A549 (cell line): ENCODE results near the gene TFRC. TPM values are rescaled to one million over a fixed set of nuclear protein-coding genes. Genes with fewer than 3 reads are reported as not detected.

Source experiments
- ATAC-seq, 2 experiments: fragments of 200-7000 bp in 1 of 2; fragments of >200 bp in 1 of 2; cut with Nextera tagmentation in 1 of 2; cut with Tn5 transposase in 1 of 2; 3 replicates each; pipeline versions ENCODE4 v1.8.0 to v1.9.1; 2018 to 2020; ENCODE audit warnings: mild to moderate bottlenecking in 1 of 2, moderate library complexity in 1 of 2
- CTCF ChIA-PET: fragments of 300-600 bp; sonication (Branson Sonifier 250); formaldehyde crosslinking; extraction: SDS; loops from one replicate; lab custom pipeline; 2021; ENCODE audit warnings: antibody characterized with exemption, inconsistent platforms; lab: Yijun Ruan, JAX
- POLR2A ChIA-PET: fragments of 350-600 bp; formaldehyde crosslinking; extraction: SDS; loops from one replicate; lab custom pipeline; 2021; ENCODE audit warnings: antibody characterized with exemption, inconsistent platforms; lab: Yijun Ruan, JAX
- DNase-seq, 2 experiments: peaks; one replicate each; pipeline versions ENCODE4 v3.0.0 to v3.0.0-alpha.2; 2011 to 2016; ENCODE audit warnings: low read depth in 1 of 2, low spot score in 1 of 2
- FAIRE-seq: peaks from 2 replicates; lab custom pipeline; 2011; peaks lifted over from hg19 to GRCh38; lab: Jason Lieb, UNC
- H3K27ac ChIP-seq, 2 experiments: fragments of >200 bp; sonication (Bioruptor Twin); formaldehyde crosslinking; 3 replicates each; pipeline ENCODE4 v1.5.1; 2016 to 2017
- H3K4me1 ChIP-seq: fragments of >200 bp; sonication (Bioruptor Twin); formaldehyde crosslinking; 3 replicates; pipeline ENCODE4 v1.6.1; 2016
- H3K4me2 ChIP-seq: fragments of >200 bp; sonication (Bioruptor Twin); formaldehyde crosslinking; 3 replicates; pipeline ENCODE4 v1.6.1; 2016
- H3K4me3 ChIP-seq: fragments of >200 bp; sonication (Bioruptor Twin); formaldehyde crosslinking; 3 replicates; pipeline ENCODE4 v1.5.1; 2016
- H3K9me3 ChIP-seq: fragments of >200 bp; sonication (Bioruptor Twin); formaldehyde crosslinking; 3 replicates; pipeline ENCODE4 v1.6.1; 2016
- CBX8 ChIP-seq: fragments of 200-600 bp; sonication (generic); IDR thresholded peaks from 2 replicates; pipeline ENCODE4 v1.6.1; 2016
- CEBPB ChIP-seq, 2 experiments: fragments of >200 bp in 1 of 2; sonication (Bioruptor Twin) in 1 of 2; formaldehyde crosslinking in 1 of 2; IDR thresholded peaks; 2 replicates each; pipeline ENCODE4 v1.6.1; 2012 to 2016
- CHD4 ChIP-seq: fragments of 200-600 bp; sonication (generic); IDR thresholded peaks from 2 replicates; pipeline ENCODE4 v1.6.1; 2016; ENCODE audit warnings: antibody characterized with exemption, mild to moderate bottlenecking, borderline replicate concordance
- EHF ChIP-seq: fragments of 250-450 bp; sonication (Bioruptor Pico); IDR thresholded peaks from 2 replicates; pipeline ENCODE4 v1.5.0; 2020; ENCODE audit warnings: mild to moderate bottlenecking
- EP300 ChIP-seq, 2 experiments: fragments of >200 bp; sonication (Bioruptor Twin); formaldehyde crosslinking; IDR thresholded peaks; 2 replicates in 1 of 2; 3 replicates in 1 of 2; pipeline ENCODE4 v1.6.1; 2016 to 2017
- FOSB ChIP-seq: fragments of 250-450 bp; sonication (Bioruptor Pico); IDR thresholded peaks from 2 replicates; pipeline ENCODE4 v1.5.0; 2020; ENCODE audit warnings: mild to moderate bottlenecking, moderate library complexity
- FOXS1 ChIP-seq: fragments of 250-450 bp; sonication (Bioruptor Pico); IDR thresholded peaks from 2 replicates; pipeline ENCODE4 v1.5.0; 2020; ENCODE audit warnings: mild to moderate bottlenecking, moderate library complexity
- HEYL ChIP-seq: fragments of 250-450 bp; sonication (Bioruptor Pico); IDR thresholded peaks from 2 replicates; pipeline ENCODE4 v1.8.0; 2021; ENCODE audit warnings: mild to moderate bottlenecking, moderate library complexity
- HOXB5 ChIP-seq: fragments of 250-450 bp; sonication (Bioruptor Pico); IDR thresholded peaks from 2 replicates; pipeline ENCODE4 v1.5.0; 2020; ENCODE audit warnings: mild to moderate bottlenecking, moderate library complexity
- KDM5A ChIP-seq: fragments of 200-600 bp; sonication (generic); IDR thresholded peaks from 2 replicates; pipeline ENCODE4 v1.6.1; 2016; ENCODE audit warnings: antibody characterized with exemption, mild to moderate bottlenecking
- MAZ ChIP-seq: fragments of 150-350 bp; IDR thresholded peaks from 2 replicates; pipeline ENCODE4 v1.6.1; 2014; ENCODE audit warnings: antibody characterized with exemption, low read depth, low read length, borderline replicate concordance
- MYC ChIP-seq: IDR thresholded peaks from 2 replicates; pipeline ENCODE4 v1.6.1; 2012; ENCODE audit warnings: mild to moderate bottlenecking, inconsistent platforms, low read length, improper control_type of control experiment, borderline replicate concordance
- NFE2L2 ChIP-seq: fragments of 150-350 bp; conservative IDR thresholded peaks from 2 replicates; pipeline ENCODE4 v1.6.1; 2014; ENCODE audit warnings: low read length
- NPAS2 ChIP-seq: fragments of 250-450 bp; sonication (Bioruptor Pico); IDR thresholded peaks from 2 replicates; pipeline ENCODE4 v1.8.0; 2022; ENCODE audit warnings: mild to moderate bottlenecking, moderate library complexity, borderline replicate concordance
- NR3C1 ChIP-seq: fragments of >200 bp; sonication (Bioruptor Twin); formaldehyde crosslinking; IDR thresholded peaks from 3 replicates; pipeline ENCODE4 v1.6.1; 2017
- POLR2A ChIP-seq: IDR thresholded peaks from 2 replicates; pipeline ENCODE4 v1.6.1; 2012; ENCODE audit warnings: mild to moderate bottlenecking, low read length
- POLR2AphosphoS2 ChIP-seq: conservative IDR thresholded peaks from 2 replicates; pipeline ENCODE4 v1.6.1; 2012; ENCODE audit warnings: low read length, improper control_type of control experiment, inconsistent platforms
- RAD21 ChIP-seq, 2 experiments: fragments of >200 bp in 1 of 2; sonication (Bioruptor Twin) in 1 of 2; formaldehyde crosslinking in 1 of 2; IDR thresholded peaks in 1 of 2; conservative IDR thresholded peaks in 1 of 2; 2 replicates in 1 of 2; 3 replicates in 1 of 2; pipeline ENCODE4 v1.6.1; 2012 to 2018; ENCODE audit warnings: inconsistent platforms in 1 of 2
- RARB ChIP-seq: fragments of 250-450 bp; sonication (Bioruptor Pico); IDR thresholded peaks from 2 replicates; pipeline ENCODE4 v1.8.0; 2021; ENCODE audit warnings: mild to moderate bottlenecking, moderate library complexity
- RCOR1 ChIP-seq: fragments of 150-350 bp; IDR thresholded peaks from 2 replicates; pipeline ENCODE4 v1.6.1; 2014; ENCODE audit warnings: antibody characterized with exemption, low read length, low read depth
- RFX5 ChIP-seq: fragments of 450-650 bp; IDR thresholded peaks from 2 replicates; pipeline ENCODE4 v1.7.1; 2014; ENCODE audit warnings: antibody characterized with exemption, mild to moderate bottlenecking, moderate library complexity
- SMC3 ChIP-seq: fragments of >200 bp; sonication (Bioruptor Twin); formaldehyde crosslinking; IDR thresholded peaks from 3 replicates; pipeline ENCODE4 v1.6.1; 2018; ENCODE audit warnings: inconsistent platforms
- TP53 ChIP-seq: fragments of 250-450 bp; sonication (Bioruptor Pico); IDR thresholded peaks from 2 replicates; pipeline ENCODE4 v1.5.0; 2021; ENCODE audit warnings: mild to moderate bottlenecking, moderate library complexity
- ZC3H11A ChIP-seq: fragments of 450-650 bp; IDR thresholded peaks from 2 replicates; pipeline ENCODE4 v1.6.1; 2014; ENCODE audit warnings: antibody characterized with exemption, mild to moderate bottlenecking
- ZFP36 ChIP-seq: fragments of 450-650 bp; IDR thresholded peaks from 2 replicates; pipeline ENCODE4 v1.6.1; 2014; ENCODE audit warnings: borderline replicate concordance; ENCODE audit not compliant: partially characterized antibody
- WGBS: methylation state at CpG from one replicate; pipeline ENCODE4 v1.1.6; 2017; ENCODE audit errors: missing lambda C conversion rate; 5-methylcytosine and 5-hydroxymethylcytosine counted together
- polyA plus RNA-seq, 4 experiments: library from polyadenylated mRNA; depleted of rRNA in 3 of 4; stranded (reverse); fragments of >200 nt; fragmentation: RNase III in 1 of 4; extraction: RNeasy Plus Mini Kit Qiagen cat#74134 plus additional on column Dnase treatment in 1 of 4; gene quantifications; 2 replicates in 3 of 4; 3 replicates in 1 of 4; pipeline ENCODE4 v1.2.3, GENCODE V29; 2011 to 2017
- TF ChIP-seq, protein P1 (sequence below): fragments of 250-450 bp; sonication (Bioruptor Pico); IDR thresholded peaks from 2 replicates; pipeline ENCODE4 v1.5.0; 2020; ENCODE audit warnings: low read depth, mild to moderate bottlenecking, moderate library complexity
- TF ChIP-seq, protein P2 (sequence below): fragments of 250-450 bp; sonication (Bioruptor Pico); IDR thresholded peaks from 2 replicates; pipeline ENCODE4 v1.5.0; 2021; ENCODE audit warnings: mild to moderate bottlenecking, moderate library complexity, borderline replicate concordance
- TF ChIP-seq, protein P3 (sequence below): fragments of >200 bp; sonication (Bioruptor Twin); formaldehyde crosslinking; IDR thresholded peaks from 3 replicates; pipeline ENCODE4 v1.5.1; 2016

TFRC gene
- polyA plus RNA-seq, 2 of the 4 experiments (the other 2 are of a cell fraction), result 132 to 147 TPM

DNA sequence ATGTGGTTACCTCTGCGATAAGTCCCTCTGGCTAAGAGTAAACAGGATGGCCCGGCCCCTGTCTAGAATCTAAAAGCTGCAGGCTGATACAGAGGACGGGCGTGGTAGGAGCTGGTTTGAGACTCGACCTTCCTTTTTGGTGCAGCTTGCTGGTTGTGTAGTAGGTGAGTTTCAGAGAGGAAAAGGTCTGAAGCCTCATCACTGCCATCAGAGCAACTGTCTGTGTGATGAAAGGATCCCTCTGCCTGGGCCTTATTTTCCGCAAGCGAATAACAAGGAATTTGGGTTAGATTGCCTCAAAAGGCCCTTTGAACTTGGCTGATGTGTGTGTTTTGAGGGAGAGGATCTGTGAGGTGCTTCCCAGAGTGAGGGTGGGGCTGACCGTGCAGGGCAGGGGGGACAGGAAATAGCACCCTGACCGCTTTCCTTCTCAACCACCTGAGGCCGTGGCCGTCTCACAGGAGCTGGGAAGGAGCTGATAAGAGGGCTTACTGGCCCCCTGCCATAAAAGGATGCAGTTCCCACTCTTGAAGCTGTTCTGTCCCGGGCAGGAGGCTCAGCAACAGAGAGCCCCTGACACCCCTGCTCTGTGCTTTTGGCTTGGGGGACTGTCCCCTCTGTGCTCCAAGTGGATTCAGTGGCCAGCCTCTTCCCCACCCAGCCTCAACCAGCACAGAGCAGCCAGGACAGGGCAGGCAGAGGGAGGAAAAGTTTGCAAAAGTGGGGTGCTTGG lies 45.6 kb upstream of the TFRC start:
- no peak for FAIRE-seq
- no peaks in the 10 kb centered on the region for H3K4me1 ChIP-seq
- ChIA-PET POLR2A (no interaction called here), CTCF (interaction anchor here (1.8 kb wide), 1 partner anchor 54 kb away, joined by 5 read pairs; no protein-coding TSS in a partner anchor)
- 64% methylated on average over 12 of the region's 12 CpGs for WGBS
- H3K9me3 ChIP-seq, result no peaks in the 10 kb centered on the region
- ATAC-seq, result no peak
- no peak overlapping the region for H3K4me3 ChIP-seq
- no peak overlapping the region for H3K4me2 ChIP-seq
- DNase-seq, result no peak
- H3K27ac ChIP-seq, result no peak overlapping the region
- no peak for TF ChIP-seq HOXB5
- TF ChIP-seq NPAS2 (CRISPR knock-in tag), result no peak
- TF ChIP-seq MAZ, result no peak
- TF ChIP-seq POLR2A, result no peak
- no peak for TF ChIP-seq RFX5
- TF ChIP-seq MYC, result no peak
- no peak for TF ChIP-seq POLR2AphosphoS2
- TF ChIP-seq CHD4, result no peak
- no peak for TF ChIP-seq CBX8
- TF ChIP-seq, protein P1, sequence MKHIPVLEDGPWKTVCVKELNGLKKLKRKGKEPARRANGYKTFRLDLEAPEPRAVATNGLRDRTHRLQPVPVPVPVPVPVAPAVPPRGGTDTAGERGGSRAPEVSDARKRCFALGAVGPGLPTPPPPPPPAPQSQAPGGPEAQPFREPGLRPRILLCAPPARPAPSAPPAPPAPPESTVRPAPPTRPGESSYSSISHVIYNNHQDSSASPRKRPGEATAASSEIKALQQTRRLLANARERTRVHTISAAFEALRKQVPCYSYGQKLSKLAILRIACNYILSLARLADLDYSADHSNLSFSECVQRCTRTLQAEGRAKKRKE (CRISPR knock-in tag), result no peak
- no peak for TF ChIP-seq TP53 (CRISPR knock-in tag)
- no peak for TF ChIP-seq FOXS1 (CRISPR knock-in tag)

DNA sequence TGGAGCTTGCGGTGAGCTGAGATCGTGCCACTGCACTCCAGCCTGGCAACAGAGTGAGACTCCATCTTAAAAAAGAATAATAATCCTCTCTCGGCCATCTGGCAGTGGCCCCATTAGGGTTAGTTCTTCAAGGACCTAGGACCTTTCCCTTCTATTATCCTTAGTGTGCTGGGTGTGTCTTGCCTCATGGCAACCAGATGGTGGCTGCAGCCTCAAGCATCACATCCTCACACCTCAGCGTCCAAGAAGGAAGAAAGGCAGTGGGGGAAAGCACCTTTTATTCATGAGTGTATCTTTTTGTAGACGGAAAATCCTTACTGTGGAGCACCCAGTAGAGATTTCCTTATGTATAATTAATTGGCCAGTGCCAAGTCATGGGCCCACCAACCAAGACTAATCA lies 42.7 kb upstream of the TFRC start:
- FAIRE-seq, result no peak
- Histone ChIP-seq H3K4me2 (no peak overlapping the region), H3K4me1 (no peaks in the 10 kb centered on the region), H3K4me3 (no peak overlapping the region), H3K9me3 (no peaks in the 10 kb centered on the region), H3K27ac (no peak overlapping the region)
- 89% methylated on average over 4 of the region's 5 CpGs for WGBS
- TF ChIP-seq NFE2L2 (no peak), CEBPB (IDR thresholded peaks at IDR 0.05) (no peak), SMC3 (no peak), RAD21 (conservative IDR thresholded peaks at IDR 0.05 in 1 of 2, IDR thresholded peaks at IDR 0.05 in 1 of 2) (no peak), EHF (no peak), FOSB (CRISPR knock-in tag) (no peak), POLR2A (no peak), EP300 (IDR thresholded peaks at IDR 0.05) (no peak), HEYL (CRISPR knock-in tag) (no peak), NR3C1 (no peak), CHD4 (no peak), ZC3H11A (no peak), KDM5A (no peak), RCOR1 (no peak), RARB (no peak), ZFP36 (no peak)
- TF ChIP-seq, protein P2, sequence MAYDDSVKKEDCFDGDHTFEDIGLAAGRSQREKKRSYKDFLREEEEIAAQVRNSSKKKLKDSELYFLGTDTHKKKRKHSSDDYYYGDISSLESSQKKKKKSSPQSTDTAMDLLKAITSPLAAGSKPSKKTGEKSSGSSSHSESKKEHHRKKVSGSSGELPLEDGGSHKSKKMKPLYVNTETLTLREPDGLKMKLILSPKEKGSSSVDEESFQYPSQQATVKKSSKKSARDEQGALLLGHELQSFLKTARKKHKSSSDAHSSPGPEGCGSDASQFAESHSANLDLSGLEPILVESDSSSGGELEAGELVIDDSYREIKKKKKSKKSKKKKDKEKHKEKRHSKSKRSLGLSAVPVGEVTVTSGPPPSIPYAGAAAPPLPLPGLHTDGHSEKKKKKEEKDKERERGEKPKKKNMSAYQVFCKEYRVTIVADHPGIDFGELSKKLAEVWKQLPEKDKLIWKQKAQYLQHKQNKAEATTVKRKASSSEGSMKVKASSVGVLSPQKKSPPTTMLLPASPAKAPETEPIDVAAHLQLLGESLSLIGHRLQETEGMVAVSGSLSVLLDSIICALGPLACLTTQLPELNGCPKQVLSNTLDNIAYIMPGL (CRISPR knock-in tag), result no peak
- TF ChIP-seq, protein P3, sequence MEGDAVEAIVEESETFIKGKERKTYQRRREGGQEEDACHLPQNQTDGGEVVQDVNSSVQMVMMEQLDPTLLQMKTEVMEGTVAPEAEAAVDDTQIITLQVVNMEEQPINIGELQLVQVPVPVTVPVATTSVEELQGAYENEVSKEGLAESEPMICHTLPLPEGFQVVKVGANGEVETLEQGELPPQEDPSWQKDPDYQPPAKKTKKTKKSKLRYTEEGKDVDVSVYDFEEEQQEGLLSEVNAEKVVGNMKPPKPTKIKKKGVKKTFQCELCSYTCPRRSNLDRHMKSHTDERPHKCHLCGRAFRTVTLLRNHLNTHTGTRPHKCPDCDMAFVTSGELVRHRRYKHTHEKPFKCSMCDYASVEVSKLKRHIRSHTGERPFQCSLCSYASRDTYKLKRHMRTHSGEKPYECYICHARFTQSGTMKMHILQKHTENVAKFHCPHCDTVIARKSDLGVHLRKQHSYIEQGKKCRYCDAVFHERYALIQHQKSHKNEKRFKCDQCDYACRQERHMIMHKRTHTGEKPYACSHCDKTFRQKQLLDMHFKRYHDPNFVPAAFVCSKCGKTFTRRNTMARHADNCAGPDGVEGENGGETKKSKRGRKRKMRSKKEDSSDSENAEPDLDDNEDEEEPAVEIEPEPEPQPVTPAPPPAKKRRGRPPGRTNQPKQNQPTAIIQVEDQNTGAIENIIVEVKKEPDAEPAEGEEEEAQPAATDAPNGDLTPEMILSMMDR, result no peak
- ATAC-seq, result no peak
- no peak for DNase-seq
- ChIA-PET CTCF (no interaction called here), POLR2A (no interaction called here)
